SU-DHL-6 (cell line): ENCODE results near the gene CCDC82.

Experiments
- H2AFZ ChIP-seq: fragments of 200-600 bp; sonication (generic); 2 replicates; pipeline ENCODE4 v1.6.1; 2014; ENCODE audit warnings: low read depth, mild to moderate bottlenecking, moderate library complexity, mixed read lengths, antibody characterized with exemption, low read length; ENCODE audit not compliant: severe bottlenecking
- H3F3A ChIP-seq: fragments of 200-600 bp; shearing (Covaris generic); 2 replicates; pipeline ENCODE4 v1.6.0; 2016; ENCODE audit warnings: antibody characterized with exemption, mild to moderate bottlenecking; ENCODE audit not compliant: insufficient read depth
- H3K27ac ChIP-seq: fragments of 200-600 bp; sonication (generic); 2 replicates; pipeline ENCODE4 v1.5.1; 2016; ENCODE audit warnings: low read depth, mild to moderate bottlenecking, low read length, moderate library complexity, mixed read lengths
- H3K27me3 ChIP-seq: fragments of 200-600 bp; sonication (generic), shearing (Covaris generic); 2 replicates; pipeline ENCODE4 v1.6.0; 2014; ENCODE audit warnings: mild to moderate bottlenecking, low read length
- H3K36me3 ChIP-seq: fragments of 200-600 bp; sonication (generic); 2 replicates; pipeline ENCODE4 v1.6.1; 2014; ENCODE audit warnings: mild to moderate bottlenecking, low read length, mixed read lengths
- H3K4me2 ChIP-seq: fragments of 300-600, 200-600 bp; shearing (Covaris generic), sonication (generic); 2 replicates; pipeline ENCODE4 v1.6.0; 2014; ENCODE audit warnings: low read length, low read depth, mild to moderate bottlenecking; ENCODE audit not compliant: poor library complexity, severe bottlenecking
- H3K4me3 ChIP-seq: fragments of 200-600 bp; sonication (generic); 2 replicates; pipeline ENCODE4 v1.5.1; 2014; ENCODE audit warnings: antibody characterized with exemption, low read length, mild to moderate bottlenecking, mixed read lengths; ENCODE audit not compliant: insufficient read depth, poor library complexity, severe bottlenecking
- H3K79me2 ChIP-seq: fragments of 200-600 bp; sonication (generic); 2 replicates; pipeline ENCODE4 v1.6.1; 2014; ENCODE audit warnings: mild to moderate bottlenecking, low read length, moderate library complexity; ENCODE audit not compliant: insufficient read depth
- H3K9ac ChIP-seq: fragments of 200-600 bp; sonication (generic); 2 replicates; pipeline ENCODE4 v1.7.0; 2014; ENCODE audit warnings: mild to moderate bottlenecking, low read length
- H3K9me2 ChIP-seq: fragments of 200-600 bp; sonication (generic); replicated peaks from 2 replicates; pipeline ENCODE4 v1.6.1; 2014; ENCODE audit warnings: low read length; ENCODE audit not compliant: insufficient read depth
- H3K9me3 ChIP-seq: fragments of 200-600 bp; sonication (generic); 2 replicates; pipeline ENCODE4 v1.6.1; 2014; ENCODE audit warnings: low read length, mixed read lengths; ENCODE audit not compliant: insufficient read depth
- H4K20me1 ChIP-seq: fragments of 200-600 bp; sonication (generic); 2 replicates; pipeline ENCODE4 v1.6.1; 2014; ENCODE audit warnings: low read depth, mild to moderate bottlenecking, antibody characterized with exemption, low read length, moderate library complexity, mixed read lengths
- CTCF ChIP-seq: fragments of 200-600 bp; sonication (generic); IDR thresholded peaks from one replicate; pipeline ENCODE4 v1.5.1; 2017; ENCODE audit warnings: antibody characterized with exemption, mild to moderate bottlenecking, low read length, moderate library complexity; ENCODE audit not compliant: insufficient read depth, poor library complexity, severe bottlenecking
- EZH2phosphoT487 ChIP-seq: fragments of 200-600 bp; sonication (generic), shearing (Covaris generic); conservative IDR thresholded peaks from 2 replicates; pipeline ENCODE4 v1.6.1; 2018; ENCODE audit warnings: mild to moderate bottlenecking, antibody characterized with exemption, low read length, moderate library complexity, mixed read lengths

Gene CCDC82

GRCh38 chr11:96376796-96377195 is 12.9 kb downstream of the CCDC82 start:
- H3K9me2 ChIP-seq, result no peaks in the 10 kb centered on the region
- H3K4me3 ChIP-seq, result no peak overlapping the region
- no peaks in the 10 kb centered on the region for H3K9me3 ChIP-seq
- no peak overlapping the region for H2AFZ ChIP-seq
- H3K27ac ChIP-seq, result no peak overlapping the region
- H3F3A ChIP-seq, result no peaks in the 10 kb centered on the region
- H3K9ac ChIP-seq, result no peak overlapping the region
- no peaks in the 10 kb centered on the region for H3K79me2 ChIP-seq
- no peak overlapping the region for H3K4me2 ChIP-seq
- TF ChIP-seq EZH2phosphoT487 (no peak), CTCF (no peak)
- H4K20me1 ChIP-seq, result no peaks in the 10 kb centered on the region
- no peaks in the 10 kb centered on the region for H3K27me3 ChIP-seq
- peaks cover 35% of the 10 kb centered on the region for H3K36me3 ChIP-seq

GRCh38 chr11:96373826-96374225 is 15.9 kb downstream of the CCDC82 start:
- no peak overlapping the region for H3K4me3 ChIP-seq
- H3K27ac ChIP-seq, result no peak overlapping the region
- H3K36me3 ChIP-seq, result peaks cover 37% of the 10 kb centered on the region
- no peak overlapping the region for H2AFZ ChIP-seq
- H3F3A ChIP-seq, result no peaks in the 10 kb centered on the region
- TF ChIP-seq EZH2phosphoT487 (no peak), CTCF (no peak)
- no peaks in the 10 kb centered on the region for H3K27me3 ChIP-seq
- H3K4me2 ChIP-seq, result no peak overlapping the region
- H3K9ac ChIP-seq, result no peak overlapping the region
- no peaks in the 10 kb centered on the region for H3K9me3 ChIP-seq
- H4K20me1 ChIP-seq, result no peaks in the 10 kb centered on the region
- no peaks in the 10 kb centered on the region for H3K9me2 ChIP-seq
- H3K79me2 ChIP-seq, result no peaks in the 10 kb centered on the region

- Histone ChIP-seq H2AFZ (no peak overlapping the region), H3K27me3 (no peaks in the 10 kb centered on the region), H3F3A (no peaks in the 10 kb centered on the region), H3K27ac (no peak overlapping the region), H3K9me2 (no peaks in the 10 kb centered on the region), H3K4me2 (no peak overlapping the region), H3K9me3 (no peaks in the 10 kb centered on the region), H3K9ac (no peak overlapping the region), H3K36me3 (peaks cover 41% of the 10 kb centered on the region), H3K4me3 (no peak overlapping the region), H3K79me2 (no peaks in the 10 kb centered on the region), H4K20me1 (no peaks in the 10 kb centered on the region)
- TF ChIP-seq CTCF (no peak), EZH2phosphoT487 (no peak)
These were observed 22.4 kb downstream of the CCDC82 start for GRCh38 chr11:96367342-96367741.

- Histone ChIP-seq H3K9me3 (no peaks in the 10 kb centered on the region), H3F3A (no peaks in the 10 kb centered on the region), H3K79me2 (no peaks in the 10 kb centered on the region), H4K20me1 (no peaks in the 10 kb centered on the region), H3K9me2 (no peaks in the 10 kb centered on the region), H3K4me3 (no peak overlapping the region), H3K27ac (no peak overlapping the region), H3K36me3 (peaks cover 42% of the 10 kb centered on the region), H2AFZ (no peak overlapping the region), H3K9ac (no peak overlapping the region), H3K4me2 (no peak overlapping the region), H3K27me3 (no peaks in the 10 kb centered on the region)
- TF ChIP-seq EZH2phosphoT487 (no peak), CTCF (no peak)
These were observed 23.7 kb downstream of the CCDC82 start for GRCh38 chr11:96366024-96366423.
